GM19351 (cell line): Measurements from ENCODE around the gene FBXO10.
"Not testable (repeated sequence)": the region's sequence is repeated elsewhere in the genome, so short reads cannot be mapped to it uniquely, and the experiment has no call there.

Experiments used
- ATAC-seq: cut with Tn5 transposase; IDR thresholded peaks from one replicate; pipeline ENCODE4 v1.9.1; 2021; ENCODE audit warnings: mild to moderate bottlenecking, moderate library complexity; ENCODE audit not compliant: unreplicated experiment

The FBXO10 gene

DNA sequence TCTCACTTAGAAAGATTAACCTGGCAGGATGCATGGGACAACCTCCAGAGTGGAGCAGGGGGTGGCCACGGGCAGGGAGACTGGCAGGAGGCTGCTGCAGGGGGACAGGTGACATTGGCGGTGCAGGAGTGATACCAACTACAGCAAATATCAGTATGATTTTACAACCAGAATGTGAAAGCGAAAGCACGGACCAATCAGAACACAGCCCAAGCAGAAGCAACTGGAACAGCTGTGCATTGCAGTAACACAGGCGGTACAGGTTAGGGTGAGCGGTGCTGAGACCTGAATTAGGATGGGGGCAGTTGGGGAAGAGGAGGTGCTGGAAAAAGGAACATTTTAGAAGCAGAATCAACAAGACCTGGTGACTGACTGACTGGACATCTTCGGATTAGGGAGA lies 61.2 kb downstream of the FBXO10 start:
- ATAC-seq: no peak

DNA sequence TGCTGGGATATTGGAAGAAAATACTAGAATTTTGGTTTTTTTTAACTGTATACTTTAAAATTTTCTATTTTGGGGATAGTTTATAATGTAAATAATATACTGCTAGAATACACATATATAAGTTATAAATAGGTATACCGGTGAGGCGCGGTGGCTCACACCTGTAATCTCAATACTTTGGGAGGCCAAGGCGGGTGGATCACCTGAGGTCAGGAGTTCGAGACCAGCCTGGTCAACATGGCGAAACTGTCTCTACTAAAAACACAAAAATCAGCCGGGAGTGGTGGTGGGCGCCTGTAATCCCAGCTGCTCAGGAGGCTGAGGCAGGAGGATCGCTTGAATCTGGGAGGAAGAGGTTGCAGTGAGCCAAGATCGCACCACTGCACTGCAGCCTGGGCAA lies 61.8 kb downstream of the FBXO10 start:
- not testable (repeated sequence) for ATAC-seq

DNA sequence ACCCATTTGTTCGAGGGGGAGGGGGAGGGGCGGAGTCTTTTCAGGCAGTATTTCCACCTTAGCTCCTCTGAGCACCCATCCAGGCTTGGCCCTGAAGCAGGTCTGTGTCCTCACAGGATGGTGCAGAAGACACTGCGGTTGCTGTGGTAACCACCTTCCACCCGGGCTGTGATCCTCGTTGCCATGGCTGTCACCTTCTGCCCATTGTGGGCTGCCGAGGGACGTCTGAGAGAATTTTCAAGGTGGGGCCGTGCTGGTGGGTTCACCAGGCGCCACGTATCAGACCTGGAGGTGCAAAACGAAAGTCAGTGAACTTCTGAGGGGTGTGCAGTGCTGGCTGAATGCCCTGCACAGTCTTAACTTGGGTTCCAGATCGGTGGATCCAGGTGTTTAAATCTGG lies 63.7 kb downstream of the FBXO10 start:
- ATAC-seq: no peak

DNA sequence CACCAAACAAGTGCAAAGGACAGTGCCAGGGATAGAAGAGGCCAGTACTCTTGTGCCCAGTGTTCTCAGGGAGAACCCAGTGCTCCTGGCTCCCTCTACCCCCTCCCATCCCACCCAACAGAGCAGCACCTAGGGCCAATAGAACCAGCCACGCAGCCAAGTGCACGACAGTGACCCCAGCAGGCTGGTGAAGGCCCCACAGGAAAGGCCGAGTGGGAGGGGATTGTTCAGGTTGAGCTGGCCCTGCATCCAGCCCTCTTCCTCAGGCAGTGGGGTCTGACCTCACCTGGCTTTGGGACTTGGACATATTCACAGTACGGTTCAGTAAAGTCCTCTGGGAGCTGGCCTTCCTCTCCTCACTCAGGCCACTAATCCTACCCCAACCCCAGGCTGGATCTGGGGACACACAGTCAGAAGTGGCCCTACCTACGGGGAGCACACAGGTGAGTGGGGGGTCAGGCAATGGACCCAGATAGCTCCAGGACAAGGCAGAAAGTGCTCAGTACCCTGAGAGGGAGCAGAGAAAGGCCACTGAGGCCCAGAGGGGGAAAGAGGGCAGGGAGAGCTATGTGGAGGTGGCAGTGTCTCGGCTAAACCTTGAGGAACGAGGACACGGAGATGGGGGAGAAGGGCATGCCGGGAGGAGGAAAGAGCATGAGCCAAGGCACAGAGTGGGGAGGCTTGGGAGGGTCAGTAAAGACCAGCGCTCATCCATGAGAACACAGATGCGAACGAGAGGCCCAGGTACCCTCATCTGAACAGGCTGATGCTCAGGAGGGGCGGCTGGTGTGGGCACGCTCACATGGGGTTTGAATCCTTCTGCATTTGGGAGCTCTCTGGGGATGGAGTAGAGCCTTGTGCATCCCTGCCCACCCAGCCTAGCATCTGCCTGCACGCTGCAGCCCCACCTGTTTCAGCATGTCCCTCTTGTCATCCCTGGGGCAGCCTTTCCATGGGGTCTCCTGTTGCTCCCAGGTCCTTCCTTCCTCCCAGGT lies 64.9 kb downstream of the FBXO10 start:
- no peak for ATAC-seq

DNA sequence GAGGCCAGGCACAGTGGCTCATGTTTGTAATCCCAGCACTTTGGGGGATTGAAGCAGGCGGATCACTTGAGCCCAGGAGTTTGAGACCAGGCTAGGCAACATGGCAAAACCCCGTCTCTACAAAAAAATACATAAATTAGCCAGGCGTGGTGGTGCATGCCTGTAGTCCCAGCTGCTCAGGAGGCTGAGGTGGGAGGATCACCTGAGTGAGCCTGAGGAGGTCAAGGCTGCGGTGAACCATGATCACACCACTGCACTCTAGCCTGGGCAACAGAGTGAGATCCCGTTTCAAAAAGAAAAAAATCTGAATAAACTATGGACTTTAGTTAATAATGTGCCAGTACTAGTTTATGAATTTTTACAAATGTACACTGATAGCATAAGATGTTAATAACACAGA lies 66.1 kb downstream of the FBXO10 start:
- ATAC-seq: not testable (repeated sequence)

DNA sequence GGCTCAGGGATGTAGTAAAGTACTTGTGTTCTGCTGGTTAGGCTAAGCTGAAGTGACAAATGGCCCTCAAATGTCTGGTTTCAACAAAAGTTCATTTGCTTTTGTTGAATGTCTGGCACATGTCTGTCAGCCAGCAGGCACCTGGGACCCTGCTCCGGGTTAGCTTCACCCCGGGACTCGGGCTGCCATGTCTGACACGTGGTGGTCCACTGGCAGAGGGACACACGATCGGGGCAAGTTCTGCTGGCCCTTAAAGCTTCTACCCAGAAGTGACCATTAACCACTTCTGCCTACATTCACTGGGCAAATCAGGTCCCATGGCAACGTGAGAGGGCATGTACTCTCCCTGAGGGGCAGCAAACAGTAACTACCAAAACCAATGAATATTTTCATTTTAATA lies 66.6 kb downstream of the FBXO10 start:
- no peak for ATAC-seq

DNA sequence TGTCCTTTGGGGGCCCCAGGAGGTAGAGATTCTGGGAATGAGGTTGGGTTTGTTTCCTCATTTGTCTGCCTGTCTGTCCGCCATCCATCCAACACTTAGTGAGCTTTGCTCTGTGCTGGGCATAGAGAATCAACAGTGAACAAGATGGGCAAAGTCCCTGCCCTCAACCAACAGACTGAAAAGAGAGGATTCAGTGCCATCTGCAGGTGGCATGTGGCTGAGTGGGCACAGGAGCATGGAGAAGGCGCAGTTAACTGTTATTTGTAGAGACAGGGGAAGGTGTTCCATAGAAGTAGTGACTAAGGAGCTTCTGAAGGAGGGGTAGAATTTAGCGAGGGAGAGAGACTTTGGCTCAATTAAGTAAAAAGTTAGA lies 67.4 kb downstream of the FBXO10 start:
- no peak for ATAC-seq

DNA sequence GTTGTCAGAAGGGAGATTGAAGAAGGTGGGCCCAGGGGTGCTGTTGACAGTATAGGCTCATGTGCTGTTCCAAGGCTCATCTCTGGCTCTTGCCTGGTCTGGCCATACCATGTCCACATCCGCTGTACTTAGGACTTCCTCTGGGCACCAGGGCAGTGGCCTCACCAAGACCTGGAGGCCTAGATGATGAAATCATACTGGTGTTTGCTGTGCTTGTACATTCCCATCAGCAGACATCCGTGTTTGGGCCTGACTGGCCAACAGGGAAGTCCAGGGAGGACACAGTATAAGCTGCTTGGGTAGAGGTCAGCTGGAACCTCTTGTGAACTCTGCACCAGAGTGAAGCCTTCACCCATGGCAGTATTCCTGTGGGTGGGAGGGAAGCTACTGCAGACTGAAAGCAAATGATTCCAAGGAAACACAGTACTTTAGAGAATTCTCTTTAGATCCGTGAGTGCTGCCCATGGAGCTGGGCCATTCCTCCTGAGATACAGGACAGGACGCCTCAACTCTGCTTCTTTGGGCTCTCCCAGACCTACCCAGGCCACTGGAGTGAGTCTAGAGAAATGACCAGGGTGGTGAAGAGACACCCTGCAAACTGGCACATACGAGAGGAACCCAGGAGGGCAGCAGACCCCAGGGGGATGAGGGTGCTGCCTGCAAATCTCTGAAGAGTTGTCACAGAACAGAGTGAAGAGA lies 67.9 kb downstream of the FBXO10 start:
- no peak for ATAC-seq

DNA sequence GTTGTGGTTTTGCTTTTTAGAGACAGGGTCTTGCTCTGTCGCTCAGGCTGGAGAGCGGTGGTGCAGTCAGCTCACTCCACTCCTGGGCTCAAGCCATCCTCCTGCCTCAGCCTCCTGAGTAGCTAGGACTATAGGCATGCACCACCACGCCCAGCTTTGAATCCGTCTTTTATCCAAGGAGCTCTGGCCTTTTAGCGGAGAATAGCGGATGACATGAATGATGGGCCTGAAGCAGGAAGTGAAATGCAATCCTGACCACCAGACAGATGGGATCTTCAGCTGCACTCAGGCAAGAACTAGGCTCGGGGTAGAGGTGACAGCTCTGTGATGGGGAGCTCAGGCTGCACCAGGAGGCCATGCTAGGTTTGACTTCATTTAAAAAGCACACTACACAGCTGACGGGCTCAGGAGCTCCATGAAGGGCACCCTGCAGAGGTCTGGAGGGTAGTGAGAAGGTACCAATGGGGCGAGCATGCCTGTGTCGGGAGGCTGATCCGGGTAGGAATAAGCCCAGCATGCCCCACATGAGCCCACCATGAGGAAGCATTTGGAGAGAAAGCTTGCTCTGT lies 68.5 kb downstream of the FBXO10 start:
- ATAC-seq: no peak

DNA sequence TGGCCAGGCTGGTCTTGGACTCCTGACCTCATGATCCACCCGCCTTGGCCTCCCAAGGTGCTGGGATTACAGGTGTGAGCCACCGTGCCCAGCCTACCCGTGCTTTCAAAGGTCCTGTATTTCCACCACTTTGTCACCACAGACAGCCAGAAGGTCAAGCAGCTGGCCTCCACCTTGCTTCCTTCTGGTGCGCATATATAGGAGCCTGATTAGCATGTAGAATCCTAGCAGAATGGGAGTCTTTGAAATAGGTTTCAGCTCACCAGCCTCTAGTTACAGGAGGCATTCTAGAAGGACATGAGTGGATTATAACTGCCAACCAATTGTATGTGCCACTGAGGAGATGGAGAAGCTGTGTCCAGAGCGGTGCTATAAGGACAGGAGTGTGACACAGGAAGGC lies 71.6 kb downstream of the FBXO10 start:
- ATAC-seq: no peak

DNA sequence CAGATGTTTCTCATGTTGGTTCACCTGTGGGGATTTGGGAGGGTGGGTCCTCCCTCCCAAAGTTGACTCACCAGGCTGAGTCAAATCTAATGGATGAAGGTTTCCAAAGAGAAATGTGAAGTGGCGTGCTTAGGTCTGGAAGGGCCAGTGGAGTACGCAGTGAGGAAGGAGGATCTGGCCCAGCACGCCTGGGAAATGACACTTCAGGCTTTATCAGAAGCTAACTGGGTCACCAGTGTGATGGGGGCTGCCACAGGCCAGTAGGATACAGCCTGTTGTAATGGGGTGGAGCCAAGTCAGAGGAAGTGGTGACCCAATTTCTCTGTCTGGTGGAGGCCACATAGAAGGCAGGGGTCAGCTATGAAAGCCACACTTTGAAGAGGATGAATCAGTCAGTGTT lies 72.4 kb downstream of the FBXO10 start:
- no peak for ATAC-seq

DNA sequence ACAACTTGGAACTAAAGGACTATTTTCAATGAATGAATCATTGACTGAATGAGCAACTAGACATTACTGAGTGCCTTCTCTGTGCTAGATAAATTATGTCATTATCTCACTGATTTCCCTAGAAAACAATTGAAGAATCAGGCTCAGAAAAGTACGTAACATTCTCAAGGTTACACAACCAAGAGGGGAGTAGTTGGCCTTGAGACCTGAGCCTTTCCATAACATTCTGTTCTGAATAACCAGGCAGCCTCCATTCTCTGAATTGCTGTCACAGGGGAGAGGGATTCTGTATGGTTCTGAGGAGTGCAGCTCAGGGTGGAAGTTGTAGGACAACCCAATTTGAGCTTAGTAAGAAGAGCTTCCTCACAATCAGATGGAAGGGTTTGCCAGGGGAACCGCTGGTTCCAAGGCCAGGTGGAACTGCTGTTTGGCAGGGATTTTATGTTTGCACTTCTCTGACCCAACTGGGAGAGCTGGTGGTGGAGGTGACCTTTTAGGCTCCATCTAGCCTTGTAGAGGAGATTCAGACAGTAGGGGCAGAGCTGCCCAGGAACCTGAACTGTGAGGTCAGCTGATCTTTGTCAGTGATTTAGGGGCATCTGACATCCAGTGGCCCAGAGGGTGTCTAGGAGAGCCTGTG lies 74.1 kb downstream of the FBXO10 start:
- ATAC-seq: no peak

DNA sequence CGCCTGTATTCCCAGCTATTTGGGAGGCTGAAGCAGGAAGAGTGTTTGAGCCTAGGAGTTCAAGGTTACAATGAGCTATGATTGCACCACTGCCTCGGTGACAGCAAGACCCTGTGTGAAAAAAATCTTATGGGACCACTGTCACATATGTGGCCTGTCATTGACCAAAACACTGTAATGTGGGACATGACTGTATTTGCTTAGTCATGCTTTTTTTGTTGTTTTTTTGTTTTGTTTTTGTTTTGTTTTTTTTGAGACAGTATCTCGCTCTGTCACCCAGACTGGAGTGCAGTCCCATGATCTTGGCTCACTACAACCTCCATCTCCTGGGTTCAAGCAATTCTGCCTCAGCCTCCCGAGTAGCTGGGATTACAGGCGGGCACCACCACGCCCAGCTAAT lies 76.9 kb downstream of the FBXO10 start:
- ATAC-seq: no peak

DNA sequence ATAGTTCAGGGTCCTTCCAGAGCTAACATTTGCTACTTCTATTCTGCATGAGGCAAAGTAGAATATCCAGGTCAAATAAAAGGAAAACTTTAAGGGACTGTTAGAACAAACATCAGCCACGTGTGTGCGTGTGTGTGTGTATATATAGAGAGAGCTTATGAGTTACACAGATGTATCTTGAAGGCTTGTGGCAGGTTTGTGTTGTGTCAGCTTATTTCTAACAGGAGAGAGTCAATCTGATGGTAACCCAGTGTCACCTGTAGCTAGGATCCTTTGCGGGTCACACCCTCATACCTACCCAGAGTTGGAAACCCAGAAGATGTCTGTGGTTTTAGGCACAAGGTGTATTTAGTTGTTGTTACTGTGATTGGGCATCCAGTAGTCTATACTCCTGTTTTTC lies 77.7 kb downstream of the FBXO10 start:
- no peak for ATAC-seq

DNA sequence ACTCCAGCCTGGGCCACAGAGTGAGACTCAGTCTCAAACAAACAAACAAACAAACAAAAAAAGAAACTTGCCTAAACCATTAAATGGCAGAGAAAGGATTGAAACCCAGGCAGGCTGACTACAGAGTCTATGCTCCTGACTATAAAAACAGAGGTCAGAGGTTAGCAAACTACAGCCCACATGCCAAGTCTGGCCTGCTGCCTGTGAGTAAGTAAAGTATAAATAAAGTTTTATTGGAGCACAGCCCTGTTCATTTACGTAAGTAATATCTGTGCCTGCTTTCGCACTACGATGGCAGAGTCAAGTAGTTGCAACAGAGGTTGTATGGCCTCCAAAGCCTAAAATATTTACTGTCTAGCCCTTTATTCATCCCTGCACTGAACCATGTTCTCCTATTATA lies 78.9 kb downstream of the FBXO10 start:
- ATAC-seq: no peak

DNA sequence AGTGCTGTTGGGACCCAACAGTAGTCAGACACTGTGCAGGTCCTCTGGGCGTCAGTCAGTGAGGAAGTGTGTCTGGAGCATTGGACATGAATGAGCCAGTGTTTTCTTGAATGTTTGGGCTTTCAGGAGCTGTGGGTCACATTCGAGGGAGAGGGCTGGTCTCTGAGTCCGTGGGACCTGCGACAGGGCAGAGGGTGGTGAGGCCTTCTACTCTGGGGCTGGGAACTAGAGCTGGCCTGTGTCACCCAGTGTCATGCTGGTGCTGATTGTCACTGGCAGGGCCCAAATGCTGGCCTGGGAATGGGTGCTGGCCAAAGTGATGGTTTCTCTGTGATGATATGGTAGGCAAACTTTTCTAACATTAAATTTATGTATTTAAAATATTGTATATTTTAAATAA lies 80.2 kb downstream of the FBXO10 start:
- ATAC-seq: no peak

DNA sequence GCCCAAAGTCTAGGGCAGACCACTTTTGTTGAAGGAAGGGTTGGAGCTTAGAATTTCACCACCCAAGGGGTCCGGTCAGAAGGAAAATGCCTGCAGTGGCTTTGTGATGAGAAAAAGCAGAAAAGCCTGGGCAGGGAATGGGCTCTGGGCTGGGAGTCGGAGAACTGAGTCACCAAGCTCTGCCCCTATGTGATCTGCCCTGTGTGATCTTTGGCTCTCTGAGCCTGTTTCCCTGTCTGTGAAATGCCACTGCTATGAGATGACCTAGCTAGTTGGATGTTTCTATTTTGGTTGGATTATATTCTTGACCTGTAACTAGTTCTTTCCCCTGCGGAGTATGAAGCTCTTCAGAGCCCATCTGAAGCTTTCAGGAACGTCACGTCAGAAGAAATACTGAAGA lies 80.6 kb downstream of the FBXO10 start:
- ATAC-seq: no peak

DNA sequence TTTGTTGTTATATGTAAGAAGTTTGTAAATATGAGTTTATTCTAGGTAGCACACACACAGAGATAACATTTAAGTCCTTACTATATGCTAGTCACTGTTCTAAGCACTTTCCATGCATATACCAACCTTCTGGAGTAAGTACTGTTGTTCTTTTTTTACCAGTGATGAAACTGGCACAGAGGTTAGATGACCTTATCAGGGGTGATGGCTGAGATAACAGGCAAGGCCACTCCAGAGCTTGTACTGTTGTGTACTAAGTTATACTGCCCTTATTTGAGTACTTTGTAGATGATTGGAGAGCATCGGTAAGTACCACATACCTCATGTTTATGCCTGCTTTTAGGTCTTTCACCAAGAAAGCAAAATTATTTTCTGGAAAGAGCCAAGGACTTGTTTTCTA lies 84.2 kb downstream of the FBXO10 start:
- no peak for ATAC-seq

DNA sequence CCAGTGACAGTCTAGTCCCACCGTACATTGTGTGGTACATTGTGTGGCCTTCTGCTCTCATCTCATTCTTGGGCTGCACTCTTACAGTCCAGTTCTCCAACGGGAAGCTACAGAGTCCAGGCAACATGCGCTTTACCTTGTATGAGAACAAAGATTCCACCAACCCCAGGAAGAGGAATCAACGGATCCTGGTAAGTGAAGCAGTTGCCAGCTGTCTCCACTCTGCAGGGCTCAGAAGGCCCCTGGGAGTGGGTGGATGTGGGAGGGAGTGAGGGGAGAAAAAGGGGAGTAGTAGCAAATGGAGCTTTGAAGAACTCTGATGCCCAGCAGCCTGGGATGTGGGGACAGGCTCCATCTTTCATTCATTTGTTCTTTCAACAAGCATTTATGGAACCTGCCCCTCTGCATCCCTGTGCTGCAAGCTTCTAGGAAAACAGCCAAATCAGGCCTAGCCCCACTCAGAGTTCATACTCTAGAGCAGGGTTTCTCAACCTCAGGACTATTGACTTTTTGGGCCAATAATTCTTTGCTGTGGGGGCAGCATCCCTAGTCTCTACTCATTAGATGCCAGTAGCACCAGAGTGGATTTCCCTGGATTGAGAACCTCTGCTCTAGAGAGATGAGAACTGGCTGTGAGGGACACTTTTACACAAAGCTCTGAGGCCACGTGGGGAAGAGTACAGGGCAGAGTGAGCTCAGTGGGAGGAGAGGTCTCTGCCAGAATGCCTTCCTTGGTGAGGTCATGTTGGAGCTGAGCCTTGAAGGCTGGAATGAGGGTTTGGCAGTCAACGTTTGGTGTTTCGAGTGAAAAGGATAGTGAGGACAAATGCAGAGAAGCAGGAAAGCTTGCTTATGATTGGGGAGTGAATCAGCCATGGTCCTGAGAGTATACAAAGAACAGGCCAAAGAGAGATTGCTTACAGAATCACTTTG lies 89.3 kb downstream of the FBXO10 start:
- no peak for ATAC-seq

DNA sequence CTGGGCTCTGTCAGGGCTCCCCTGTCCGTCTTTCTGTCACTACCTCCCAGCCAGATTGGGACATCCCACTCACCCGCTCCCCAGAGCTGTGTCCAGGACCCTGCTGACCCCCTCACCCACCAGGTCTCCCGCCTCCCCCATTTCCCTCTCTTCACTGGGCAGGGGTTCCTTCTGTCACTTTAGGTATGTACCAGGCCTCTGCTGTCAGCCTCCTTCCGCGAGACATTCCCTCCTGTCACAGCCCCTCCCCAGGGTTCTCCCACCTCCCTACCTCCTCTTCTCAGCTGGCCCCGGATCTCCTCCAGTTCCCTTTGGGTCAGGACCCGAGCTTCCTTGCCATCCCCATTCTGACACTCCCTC lies 89.9 kb downstream of the FBXO10 start:
- ATAC-seq: no peak
